ENCODE data around the gene BRAF. TPM values are rescaled to one million over a fixed set of nuclear protein-coding genes. Genes with fewer than 3 reads are reported as not detected.
"Not testable (repeated sequence)": the region's sequence is repeated elsewhere in the genome, so short reads cannot be mapped to it uniquely, and the experiment has no call there.

BRAF gene
- total and polyA plus RNA-seq, 2 experiments from 2014 or later, result 14.0 to 42.0 TPM

GRCh38 chr7:140928491-140929309 is 4.0 kb upstream of the BRAF start:
- peaks cover 2% of the 10 kb centered on the region for H4K20me1 ChIP-seq (ENCODE audit: insufficient read depth, poor library complexity, severe bottlenecking)
- H3K9me2 ChIP-seq (replicated peaks; ENCODE audit: insufficient read depth), result no peaks in the 10 kb centered on the region
- H2AFZ ChIP-seq, result no peak overlapping the region
- peaks cover 5% of the 10 kb centered on the region for H3K79me2 ChIP-seq
- no peak overlapping the region for H3K4me3 ChIP-seq
- H3K27me3 ChIP-seq, result no peaks in the 10 kb centered on the region
- H3K36me3 ChIP-seq (replicated peaks; ENCODE audit: insufficient read depth, low read depth), result no peaks in the 10 kb centered on the region
- TF ChIP-seq EZH2phosphoT487 (IDR thresholded peaks at IDR 0.05; ENCODE audit: low read depth, severe bottlenecking, unreplicated experiment) (no peak), CTCF (IDR thresholded peaks at IDR 0.05; ENCODE audit: poor library complexity) (no peak), EZH2 (IDR thresholded peaks at IDR 0.05; ENCODE audit: borderline replicate concordance) (no peak)
- WGBS (ENCODE audit: low lambda C conversion rate, missing lambda C conversion rate), result 67% methylated on average over 4 of the region's 4 CpGs
- DNase-seq (ENCODE audit: low spot score), result no peak
- no peaks in the 10 kb centered on the region for H3K9me3 ChIP-seq (ENCODE audit: low read depth)
- H3K27ac ChIP-seq, result no peak overlapping the region
- H3K4me1 ChIP-seq (ENCODE audit: insufficient read depth), result no peaks in the 10 kb centered on the region
- no peak overlapping the region for H3K4me2 ChIP-seq

- 85% methylated on average over 4 of the region's 4 CpGs for WGBS (ENCODE audit: low lambda C conversion rate, missing lambda C conversion rate)
- H3K9me3 ChIP-seq (ENCODE audit: low read depth); H3K4me3 ChIP-seq; H2AFZ ChIP-seq; H4K20me1 ChIP-seq (ENCODE audit: insufficient read depth, poor library complexity, severe bottlenecking); H3K4me1 ChIP-seq (ENCODE audit: insufficient read depth); H3K27me3 ChIP-seq; DNase-seq (ENCODE audit: low spot score); H3K9me2 ChIP-seq (replicated peaks; ENCODE audit: insufficient read depth); H3K36me3 ChIP-seq (replicated peaks; ENCODE audit: insufficient read depth, low read depth); H3K4me2 ChIP-seq; H3K27ac ChIP-seq: not testable (repeated sequence)
- H3K79me2 ChIP-seq, result peaks cover 13% of the 10 kb centered on the region
Measured at GRCh38 chr7:140927945-140928344, 3.2 kb upstream of the BRAF start.

GRCh38 chr7:140927351-140927750 is 2.6 kb upstream of the BRAF start:
- H2AFZ ChIP-seq, result no peak overlapping the region
- peaks cover 10% of the 10 kb centered on the region for H3K4me1 ChIP-seq (ENCODE audit: insufficient read depth)
- no peak for TF ChIP-seq EZH2 (IDR thresholded peaks at IDR 0.05; ENCODE audit: borderline replicate concordance)
- no peak for TF ChIP-seq EZH2phosphoT487 (IDR thresholded peaks at IDR 0.05; ENCODE audit: low read depth, severe bottlenecking, unreplicated experiment)
- TF ChIP-seq CTCF (IDR thresholded peaks at IDR 0.05; ENCODE audit: poor library complexity), result no peak

GRCh38 chr7:140926021-140926817 is 1.5 kb upstream of the BRAF start:
- no peak for DNase-seq (ENCODE audit: low spot score)
- peak overlapping the region; percentile 100 for H3K27ac ChIP-seq
- no peaks in the 10 kb centered on the region for H3K9me3 ChIP-seq (ENCODE audit: low read depth)
- H3K4me1 ChIP-seq (ENCODE audit: insufficient read depth), result peaks cover 19% of the 10 kb centered on the region
- H2AFZ ChIP-seq, result no peak overlapping the region
- no peaks in the 10 kb centered on the region for H3K36me3 ChIP-seq (replicated peaks; ENCODE audit: insufficient read depth, low read depth)
- no peak overlapping the region for H3K4me2 ChIP-seq
- TF ChIP-seq CTCF (IDR thresholded peaks at IDR 0.05; ENCODE audit: poor library complexity) (no peak), EZH2phosphoT487 (IDR thresholded peaks at IDR 0.05; ENCODE audit: low read depth, severe bottlenecking, unreplicated experiment) (no peak), EZH2 (IDR thresholded peaks at IDR 0.05; ENCODE audit: borderline replicate concordance) (no peak)
- H3K27me3 ChIP-seq, result no peaks in the 10 kb centered on the region
- H3K4me3 ChIP-seq, result no peak overlapping the region
- 95% methylated on average over 7 of the region's 7 CpGs for WGBS (ENCODE audit: low lambda C conversion rate, missing lambda C conversion rate)
- H3K9me2 ChIP-seq (replicated peaks; ENCODE audit: insufficient read depth), result no peaks in the 10 kb centered on the region
- H4K20me1 ChIP-seq (ENCODE audit: insufficient read depth, poor library complexity, severe bottlenecking), result peaks cover 26% of the 10 kb centered on the region
- peaks cover 30% of the 10 kb centered on the region for H3K79me2 ChIP-seq

More at GRCh38 chr7:140927351-140927750, 2.6 kb upstream of the BRAF start:
- H3K4me2 ChIP-seq, result no peak overlapping the region
- peaks cover 15% of the 10 kb centered on the region for H4K20me1 ChIP-seq (ENCODE audit: insufficient read depth, poor library complexity, severe bottlenecking)
- H3K27me3 ChIP-seq, result no peaks in the 10 kb centered on the region
- H3K9me3 ChIP-seq (ENCODE audit: low read depth), result no peaks in the 10 kb centered on the region
- no peaks in the 10 kb centered on the region for H3K36me3 ChIP-seq (replicated peaks; ENCODE audit: insufficient read depth, low read depth)
- H3K79me2 ChIP-seq, result peaks cover 19% of the 10 kb centered on the region
- H3K4me3 ChIP-seq, result no peak overlapping the region
- DNase-seq (ENCODE audit: low spot score), result no peak
- no peaks in the 10 kb centered on the region for H3K9me2 ChIP-seq (replicated peaks; ENCODE audit: insufficient read depth)
- WGBS (ENCODE audit: low lambda C conversion rate, missing lambda C conversion rate), result 90% methylated on average over 2 of the region's 2 CpGs
- H3K27ac ChIP-seq, result no peak overlapping the region
